Activated CD8-positive, alpha-beta T cell treated with anti-CD3 and anti-CD28 coated beads for 36 hours (primary cell): ENCODE results near the gene SPRYD3. TPM values are rescaled to one million over a fixed set of nuclear protein-coding genes. Genes with fewer than 3 reads are reported as not detected.
"Not testable (repeated sequence)": the region's sequence is repeated elsewhere in the genome, so short reads cannot be mapped to it uniquely, and the experiment has no call there.

Source experiments
- ATAC-seq: fragments of 200-7000 bp; cut with Tn5 transposase; one replicate; pipeline ENCODE4 v1.10.0; 2021; ENCODE audit warnings: mild to moderate bottlenecking, moderate library complexity
- CTCF ChIA-PET: fragments of 350-600 bp; sonication (Branson Sonifier 250); formaldehyde crosslinking; loops from one replicate; lab custom pipeline; 2021; ENCODE audit warnings: antibody characterized with exemption; lab: Charles Lee
- POLR2A ChIA-PET: fragments of 350-600 bp; sonication (Branson Sonifier 250); formaldehyde crosslinking; loops from one replicate; lab custom pipeline; 2021; ENCODE audit warnings: antibody characterized with exemption; lab: Charles Lee
- DNase-seq: peaks from one replicate; pipeline ENCODE4 v3.0.0-alpha.2; 2020
- H3K27ac Mint-ChIP-seq: one replicate; pipeline ENCODE4 v1.8.0; 2021; ENCODE audit warnings: mild to moderate bottlenecking, mixed read lengths
- H3K27me3 Mint-ChIP-seq: one replicate; pipeline ENCODE4 v1.8.0; 2021; ENCODE audit warnings: mixed read lengths
- H3K36me3 Mint-ChIP-seq: one replicate; pipeline ENCODE4 v1.8.0; 2021; ENCODE audit warnings: low read depth, mixed read lengths
- H3K4me1 Mint-ChIP-seq: one replicate; pipeline ENCODE4 v1.8.0; 2021; ENCODE audit warnings: low read depth, mixed read lengths
- H3K4me3 Mint-ChIP-seq: one replicate; pipeline ENCODE4 v1.8.0; 2021; ENCODE audit warnings: mild to moderate bottlenecking, moderate library complexity, mixed read lengths
- H3K9me3 Mint-ChIP-seq: one replicate; pipeline ENCODE4 v1.8.0; 2021; ENCODE audit warnings: mixed read lengths
- intact Hi-C: fragments of 100-400 bp; cut with micrococcal nuclease; formaldehyde crosslinking; loops from one replicate; pipeline ENCODE4 v1.10.0; 2022
- total RNA-seq, 2 experiments: library from RNA; stranded (reverse); gene quantifications; one replicate each; pipeline ENCODE4 v1.2.3, GENCODE V29; 2021
- TF ChIP-seq, protein P1 (sequence below): fragments of 200-600 bp; IDR thresholded peaks from one replicate; pipeline ENCODE4 v1.8.0; 2022; ENCODE audit warnings: antibody characterized with exemption, mild to moderate bottlenecking

SPRYD3 gene
- total RNA-seq, 2 experiments from 2014 or later, result 24.8 to 25.0 TPM

DNA sequence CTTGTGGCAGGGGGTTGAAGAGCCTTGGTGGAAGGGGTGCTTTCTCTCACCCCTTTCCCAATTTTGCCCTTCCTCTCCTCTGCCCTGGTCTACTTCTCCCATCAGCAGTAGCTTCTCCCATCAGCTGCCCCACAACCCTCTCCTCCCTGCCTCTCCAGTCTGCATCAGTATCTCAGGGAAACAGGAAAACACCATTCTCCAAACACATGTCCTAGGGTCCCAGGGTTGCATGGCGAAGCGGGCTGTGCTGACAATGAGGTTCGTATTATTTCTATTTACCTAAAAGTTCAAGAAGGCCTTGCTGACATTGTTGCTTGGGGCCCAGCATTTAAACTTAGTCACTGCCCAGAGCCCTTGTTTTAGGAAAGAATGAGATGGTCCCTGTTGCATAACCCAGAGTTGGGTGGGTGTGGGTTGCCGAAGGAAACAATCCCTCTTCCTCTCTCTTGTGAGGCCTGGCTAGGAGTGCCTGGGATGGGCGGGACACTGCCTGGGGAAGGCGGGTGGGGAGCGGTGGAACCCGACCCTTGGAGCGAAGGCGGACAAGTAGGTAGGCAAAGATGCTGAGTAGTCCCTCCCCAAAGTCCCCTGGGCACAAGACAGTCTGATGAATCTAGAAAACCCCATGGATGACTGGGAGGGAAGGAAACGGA is 17.0 kb upstream of the SPRYD3 start:
- no peak for ATAC-seq
- H3K27me3 Mint-ChIP-seq, result peaks cover 2% of the 10 kb centered on the region
- CTCF ChIA-PET, result interaction anchor here (7.2 to 31.8 kb wide), 2 partner anchors 14 to 28 kb away, joined by 124 to 553 read pairs; partner anchors contain the start of gene SPRYD3
- TF ChIP-seq, protein P1, sequence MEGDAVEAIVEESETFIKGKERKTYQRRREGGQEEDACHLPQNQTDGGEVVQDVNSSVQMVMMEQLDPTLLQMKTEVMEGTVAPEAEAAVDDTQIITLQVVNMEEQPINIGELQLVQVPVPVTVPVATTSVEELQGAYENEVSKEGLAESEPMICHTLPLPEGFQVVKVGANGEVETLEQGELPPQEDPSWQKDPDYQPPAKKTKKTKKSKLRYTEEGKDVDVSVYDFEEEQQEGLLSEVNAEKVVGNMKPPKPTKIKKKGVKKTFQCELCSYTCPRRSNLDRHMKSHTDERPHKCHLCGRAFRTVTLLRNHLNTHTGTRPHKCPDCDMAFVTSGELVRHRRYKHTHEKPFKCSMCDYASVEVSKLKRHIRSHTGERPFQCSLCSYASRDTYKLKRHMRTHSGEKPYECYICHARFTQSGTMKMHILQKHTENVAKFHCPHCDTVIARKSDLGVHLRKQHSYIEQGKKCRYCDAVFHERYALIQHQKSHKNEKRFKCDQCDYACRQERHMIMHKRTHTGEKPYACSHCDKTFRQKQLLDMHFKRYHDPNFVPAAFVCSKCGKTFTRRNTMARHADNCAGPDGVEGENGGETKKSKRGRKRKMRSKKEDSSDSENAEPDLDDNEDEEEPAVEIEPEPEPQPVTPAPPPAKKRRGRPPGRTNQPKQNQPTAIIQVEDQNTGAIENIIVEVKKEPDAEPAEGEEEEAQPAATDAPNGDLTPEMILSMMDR, result no peak
- no peaks in the 10 kb centered on the region for H3K36me3 Mint-ChIP-seq
- no peak overlapping the region for H3K4me3 Mint-ChIP-seq
- intact Hi-C loops, result no loop called here
- H3K9me3 Mint-ChIP-seq, result no peaks in the 10 kb centered on the region
- no peak overlapping the region for H3K27ac Mint-ChIP-seq
- no peak for DNase-seq
- POLR2A ChIA-PET, result interaction anchor here (1.2 to 3.8 kb wide), 2 partner anchors 29 to 48 kb away, joined by 3 to 32 read pairs; no protein-coding TSS in a partner anchor
- H3K4me1 Mint-ChIP-seq, result peaks cover 28% of the 10 kb centered on the region

DNA sequence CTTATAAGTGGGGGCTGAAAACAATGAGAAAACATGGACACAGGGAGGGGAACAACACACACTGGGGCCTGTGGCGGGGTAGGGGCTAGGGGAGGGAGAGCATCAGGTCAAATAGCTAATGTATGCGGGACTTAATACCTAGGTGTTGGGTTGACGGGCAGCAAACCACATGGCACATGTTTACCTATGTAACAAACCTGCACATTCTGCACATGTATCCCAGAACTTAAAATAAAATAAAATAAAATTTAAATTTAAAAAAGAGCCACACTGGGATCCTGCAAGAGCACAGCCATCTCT is 16.4 kb upstream of the SPRYD3 start:
- ATAC-seq, DNase-seq, H3K27ac Mint-ChIP-seq, H3K36me3 Mint-ChIP-seq, POLR2A ChIA-PET, H3K4me3 Mint-ChIP-seq, H3K27me3 Mint-ChIP-seq, H3K9me3 Mint-ChIP-seq, intact Hi-C loops: not testable (repeated sequence)
- H3K4me1 Mint-ChIP-seq, result peaks cover 28% of the 10 kb centered on the region
- CTCF ChIA-PET, result interaction anchor here (31.8 kb wide), 1 partner anchor 27 kb away, joined by 553 read pairs; no protein-coding TSS in a partner anchor

DNA sequence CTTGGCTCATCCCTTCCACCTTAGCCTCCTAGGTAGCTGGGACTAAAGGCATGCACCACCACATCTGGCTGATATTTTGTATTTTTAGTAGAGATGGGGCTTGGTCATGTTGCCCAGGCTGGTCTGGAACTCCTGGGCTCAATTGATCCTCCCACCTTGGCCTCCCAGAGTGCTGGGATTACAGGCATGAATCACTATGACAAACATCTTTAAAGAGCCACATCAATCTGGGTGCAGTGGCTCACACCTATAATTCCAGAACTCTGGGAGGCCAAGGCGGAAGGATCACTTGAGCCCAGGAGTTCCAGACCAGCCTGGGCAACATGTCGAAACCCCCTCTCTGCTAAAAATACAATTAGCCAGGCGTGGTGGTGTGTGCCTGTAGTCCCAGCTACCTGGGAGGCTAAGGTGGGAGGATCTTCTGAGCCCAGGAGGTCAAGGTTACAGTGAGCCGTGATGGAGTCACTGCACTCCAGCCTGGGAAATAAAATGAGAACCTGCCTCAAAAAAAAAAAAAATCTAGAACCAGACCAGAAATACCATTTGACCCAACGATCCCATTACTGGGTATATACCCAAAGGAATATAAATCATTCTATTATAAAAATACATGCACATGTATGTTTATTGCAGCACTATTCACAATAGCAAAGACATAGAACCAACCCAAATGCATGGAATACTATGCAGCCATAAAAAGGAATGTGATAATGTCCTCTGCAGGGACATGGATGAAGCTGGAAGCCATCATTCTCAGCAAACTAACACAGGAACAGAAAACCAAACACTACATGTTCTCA is 15.8 kb upstream of the SPRYD3 start:
- H3K36me3 Mint-ChIP-seq, H3K27me3 Mint-ChIP-seq, intact Hi-C loops, H3K9me3 Mint-ChIP-seq, DNase-seq, H3K27ac Mint-ChIP-seq, H3K4me3 Mint-ChIP-seq, POLR2A ChIA-PET, ATAC-seq: not testable (repeated sequence)
- CTCF ChIA-PET, result interaction anchor here (31.8 kb wide), 1 partner anchor 26 kb away, joined by 553 read pairs; no protein-coding TSS in a partner anchor
- H3K4me1 Mint-ChIP-seq, result peaks cover 28% of the 10 kb centered on the region

DNA sequence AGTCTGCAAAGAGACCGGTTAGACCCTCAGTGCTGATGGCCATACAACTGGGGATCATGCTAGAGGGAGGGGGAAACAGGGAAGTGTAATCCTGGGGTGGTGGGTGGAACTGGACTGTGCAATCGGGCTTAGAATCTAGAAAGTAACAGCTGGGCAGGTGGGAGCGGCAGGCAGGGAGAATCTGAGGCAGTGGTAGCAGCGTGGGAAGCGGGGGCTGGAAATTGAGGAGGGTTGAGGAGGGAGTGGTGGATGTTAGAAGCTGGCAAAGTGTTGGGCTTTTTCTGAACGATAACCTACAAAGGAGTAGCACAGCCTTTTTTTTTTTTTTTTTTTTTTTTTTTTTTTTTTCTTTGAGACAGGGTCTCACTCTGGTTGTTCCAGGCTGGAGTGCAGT is 15.2 kb upstream of the SPRYD3 start:
- ATAC-seq (no peak), DNase-seq (no peak)
- peaks cover 2% of the 10 kb centered on the region for H3K27me3 Mint-ChIP-seq
- intact Hi-C loops, result no loop called here
- H3K9me3 Mint-ChIP-seq, result no peaks in the 10 kb centered on the region
- H3K36me3 Mint-ChIP-seq, result no peaks in the 10 kb centered on the region
- H3K27ac Mint-ChIP-seq, result no peak overlapping the region
- TF ChIP-seq, protein P1, result no peak
- CTCF ChIA-PET, result interaction anchor here (0.6 to 31.8 kb wide), 5 partner anchors 8 to 56 kb away, joined by 3 to 553 read pairs (median 4); partner anchors contain the start of genes SOAT2 and SPRYD3
- peaks cover 27% of the 10 kb centered on the region for H3K4me1 Mint-ChIP-seq
- POLR2A ChIA-PET, result interaction anchor here (1.3 kb wide), 1 partner anchor 9 kb away, joined by 5 read pairs; the partner anchor contains the start of gene SOAT2
- H3K4me3 Mint-ChIP-seq, result no peak overlapping the region

DNA sequence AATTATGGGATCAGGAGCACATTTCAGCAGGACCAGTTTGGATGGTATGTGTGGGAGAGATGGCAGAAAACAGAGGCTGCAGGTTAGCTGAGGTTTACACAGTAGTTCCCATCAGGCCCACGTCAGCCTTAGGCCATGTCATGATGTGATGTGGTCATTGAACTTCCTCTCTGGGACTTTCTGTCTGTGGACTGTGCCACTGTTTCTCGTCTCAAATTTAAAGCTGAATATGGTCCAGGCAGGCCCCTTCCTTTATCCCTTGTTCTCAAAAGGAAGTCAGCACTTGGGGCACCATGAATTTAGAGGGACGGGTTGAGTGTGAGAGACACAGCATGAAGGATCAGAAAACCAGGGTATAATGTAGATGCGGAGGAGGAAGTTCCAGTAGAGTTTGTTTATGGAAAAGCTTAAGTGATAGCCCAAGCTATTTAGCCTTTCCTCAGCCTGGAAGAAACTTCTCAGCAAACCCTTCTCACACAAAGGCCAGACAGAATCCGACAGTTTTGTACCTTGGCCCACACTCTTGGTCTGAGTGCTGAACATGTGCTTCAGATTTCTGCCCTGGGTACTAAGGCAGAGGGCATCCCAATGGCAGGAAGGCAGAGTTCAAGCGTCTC is 14.7 kb upstream of the SPRYD3 start:
- ChIA-PET POLR2A (interaction anchor here (1.2 to 1.3 kb wide), 2 partner anchors 9 to 15 kb away, joined by 5 read pairs; partner anchors contain the start of genes SOAT2 and SPRYD3), CTCF (interaction anchor here (0.6 to 31.8 kb wide), 6 partner anchors 8 to 56 kb away, joined by 3 to 553 read pairs (median 4); partner anchors contain the start of genes SOAT2 and SPRYD3)
- TF ChIP-seq, protein P1, result no peak
- intact Hi-C loops, result no loop called here
- no peak overlapping the region for H3K27ac Mint-ChIP-seq
- no peaks in the 10 kb centered on the region for H3K36me3 Mint-ChIP-seq
- H3K4me3 Mint-ChIP-seq, result no peak overlapping the region
- no peaks in the 10 kb centered on the region for H3K9me3 Mint-ChIP-seq
- DNase-seq (no peak), ATAC-seq (no peak)
- peaks cover 2% of the 10 kb centered on the region for H3K27me3 Mint-ChIP-seq
- H3K4me1 Mint-ChIP-seq, result peaks cover 22% of the 10 kb centered on the region
